HepG2 (cell line): ENCODE data around the gene RNF13. TPM values are rescaled to one million over a fixed set of nuclear protein-coding genes. Genes with fewer than 3 reads are reported as not detected.

ENCODE experiments used
- ATF2 ChIP-seq: sonication (generic); formaldehyde crosslinking; IDR thresholded peaks from 2 replicates; pipeline ENCODE4 v1.4.0; 2020; ENCODE audit warnings: missing genetic modification reagents
- DZIP1 ChIP-seq: sonication (generic); formaldehyde crosslinking; IDR thresholded peaks from 2 replicates; pipeline ENCODE4 v1.5.0; 2020; ENCODE audit warnings: mild to moderate bottlenecking, missing genetic modification reagents
- ELF3 ChIP-seq: IDR thresholded peaks from 2 replicates; pipeline ENCODE4 v1.6.1; 2016; ENCODE audit warnings: missing genetic modification reagents, missing compliant biosample characterization
- ELF4 ChIP-seq: sonication (generic); formaldehyde crosslinking; IDR thresholded peaks from 2 replicates; pipeline ENCODE4 v1.5.0; 2020; ENCODE audit warnings: missing genetic modification reagents, mild to moderate bottlenecking, moderate library complexity, borderline replicate concordance
- GFI1 ChIP-seq: sonication (generic); formaldehyde crosslinking; IDR thresholded peaks from 2 replicates; pipeline ENCODE4 v1.5.0; 2020; ENCODE audit warnings: missing genetic modification reagents, mild to moderate bottlenecking, borderline replicate concordance
- HOXA3 ChIP-seq: sonication (generic); formaldehyde crosslinking; IDR thresholded peaks from 2 replicates; pipeline ENCODE4 v1.5.0; 2020; ENCODE audit warnings: missing genetic modification reagents
- JUND ChIP-seq: sonication (generic); formaldehyde crosslinking; IDR thresholded peaks from 2 replicates; pipeline ENCODE4 v1.8.0; 2022; ENCODE audit warnings: mild to moderate bottlenecking, missing genetic modification reagents
- KLF12 ChIP-seq: sonication (generic); formaldehyde crosslinking; IDR thresholded peaks from 2 replicates; pipeline ENCODE4 v1.4.0; 2020; ENCODE audit warnings: missing genetic modification reagents, borderline replicate concordance
- SOX13 ChIP-seq, 3 experiments: fragments of 450-650 bp in 1 of 3; sonication (generic) in 1 of 3; formaldehyde crosslinking in 1 of 3; IDR thresholded peaks in 2 of 3; conservative IDR thresholded peaks in 1 of 3; 2 replicates each; pipeline versions ENCODE4 v1.5.0 to v1.6.1; 2016 to 2020; ENCODE audit warnings: antibody characterized with exemption in 1 of 3, mild to moderate bottlenecking in 1 of 3, missing compliant biosample characterization in 1 of 3, missing genetic modification reagents in 1 of 3, moderate library complexity in 1 of 3
- ZBTB21 ChIP-seq: sonication (generic); formaldehyde crosslinking; IDR thresholded peaks from 2 replicates; pipeline ENCODE4 v1.4.0; 2020; ENCODE audit warnings: missing genetic modification reagents
- ZBTB43 ChIP-seq: sonication (generic); formaldehyde crosslinking; conservative IDR thresholded peaks from 2 replicates; pipeline ENCODE4 v1.4.0; 2020; ENCODE audit warnings: missing genetic modification reagents
- ZFP91 ChIP-seq: sonication (generic); formaldehyde crosslinking; IDR thresholded peaks from 2 replicates; pipeline ENCODE4 v1.9.0; 2022; ENCODE audit warnings: missing genetic modification reagents, mild to moderate bottlenecking, borderline replicate concordance
- ZGPAT ChIP-seq: IDR thresholded peaks from 2 replicates; pipeline ENCODE4 v1.6.1; 2016; ENCODE audit warnings: mild to moderate bottlenecking
- ZMYM4 ChIP-seq: sonication (generic); formaldehyde crosslinking; IDR thresholded peaks from 2 replicates; pipeline ENCODE4 v1.8.1; 2023; ENCODE audit warnings: mild to moderate bottlenecking, missing genetic modification reagents
- ZNF251 ChIP-seq: sonication (generic); formaldehyde crosslinking; IDR thresholded peaks from 2 replicates; pipeline ENCODE4 v1.9.0; 2021; ENCODE audit warnings: mild to moderate bottlenecking, missing genetic modification reagents
- ZNF275 ChIP-seq: sonication (generic); formaldehyde crosslinking; IDR thresholded peaks from 2 replicates; pipeline ENCODE4 v1.8.0; 2022; ENCODE audit warnings: missing genetic modification reagents, mild to moderate bottlenecking, inconsistent platforms, borderline replicate concordance
- ZNF3 ChIP-seq: IDR thresholded peaks from 2 replicates; pipeline ENCODE4 v1.7.0; 2017; ENCODE audit warnings: inconsistent platforms
- ZNF329 ChIP-seq: sonication (generic); formaldehyde crosslinking; IDR thresholded peaks from 2 replicates; pipeline ENCODE4 v1.9.0; 2021; ENCODE audit warnings: low read depth, mild to moderate bottlenecking, missing genetic modification reagents
- ZNF33B ChIP-seq: sonication (generic); formaldehyde crosslinking; IDR thresholded peaks from 2 replicates; pipeline ENCODE4 v1.5.1; 2020; ENCODE audit warnings: mild to moderate bottlenecking, missing genetic modification reagents
- ZNF614 ChIP-seq: IDR thresholded peaks from 2 replicates; pipeline ENCODE4 v1.6.1; 2018; ENCODE audit warnings: missing biosample characterization, missing genetic modification reagents, inconsistent platforms, borderline replicate concordance
- polyA plus RNA-seq, 8 experiments: library from polyadenylated mRNA; depleted of rRNA in 3 of 8; stranded (reverse) in 7 of 8; unstranded in 1 of 8; fragments of >200 nt; fragmentation: Illumina TruSeq in 4 of 8; extraction: Trizol in 4 of 8; gene quantifications; 2 replicates each; pipeline versions ENCODE4 v1.2.1 to v1.2.3, GENCODE V29; 2011 to 2016; ENCODE audit warnings: low read depth in 4 of 8, missing spikeins in 1 of 8, mixed read lengths in 1 of 8; ENCODE audit not compliant: insufficient read depth in 1 of 8
- total RNA-seq, 5 experiments: library from RNA; depleted of rRNA; stranded (reverse); fragments of >200 nt; fragmentation: Illumina TruSeq; extraction: Trizol; gene quantifications; 2 replicates each; pipeline ENCODE4 v1.2.3, GENCODE V29; 2016; ENCODE audit warnings: low read depth in 1 of 5

Gene RNF13
- total and polyA plus RNA-seq, 2 of the 13 experiments (the other 11 are each of a cell fraction or from before 2014, with no cell fraction given) = 39.8 to 46.0 TPM

- 0 out of 2 replicates have a peak, but pooled peaks have one; percentile 18 for TF ChIP-seq ZBTB43 (CRISPR knock-in tag)
- peak; percentile 1; the same call in 1 of the 2 replicates for TF ChIP-seq GFI1 (CRISPR knock-in tag)
- TF ChIP-seq ZNF251 (CRISPR knock-in tag) = no peak
- TF ChIP-seq ZNF33B (CRISPR knock-in tag) = no peak
- TF ChIP-seq ZFP91 (CRISPR knock-in tag) = no peak
- TF ChIP-seq ZGPAT (CRISPR knock-in tag) = no peak
- no peak for TF ChIP-seq ZBTB21
- no peak for TF ChIP-seq HOXA3 (CRISPR knock-in tag)
- TF ChIP-seq ATF2 (CRISPR knock-in tag) = peak; percentile 32; the same call in 1 of the 2 replicates
- no peak for TF ChIP-seq DZIP1
- TF ChIP-seq ELF4 = no peak
- TF ChIP-seq ZNF614 (CRISPR knock-in tag) = peak; percentile 73
- no peak for TF ChIP-seq ZNF275 (CRISPR knock-in tag)
- TF ChIP-seq ELF3 = peak; percentile 49; the same call in 1 of the 2 replicates
- TF ChIP-seq KLF12 = no peak
- TF ChIP-seq SOX13 (IDR thresholded peaks at IDR 0.05) = no peak
- peak in 1 of 2 experiments; percentile 42; a peak in 1 of 4 replicates for TF ChIP-seq SOX13 (CRISPR knock-in tag; conservative IDR thresholded peaks at IDR 0.05 in 1 of 2, IDR thresholded peaks at IDR 0.05 in 1 of 2)
- TF ChIP-seq ZNF329 (CRISPR knock-in tag) = no peak
- no peak for TF ChIP-seq ZNF3 (CRISPR knock-in tag)
- TF ChIP-seq ZMYM4 (CRISPR knock-in tag) = peak; percentile 77
- no peak for TF ChIP-seq JUND (CRISPR knock-in tag)
Measured at GRCh38 chr3:149843502-149843901, 30.5 kb downstream of the RNF13 start (continued).
